COLO829 (cell line): Measurements from ENCODE around the gene STXBP5.

Source experiments
- DNase-seq: peaks from one replicate; pipeline ENCODE4 v3.0.0; 2012; ENCODE audit warnings: low spot score

The STXBP5 gene

DNA sequence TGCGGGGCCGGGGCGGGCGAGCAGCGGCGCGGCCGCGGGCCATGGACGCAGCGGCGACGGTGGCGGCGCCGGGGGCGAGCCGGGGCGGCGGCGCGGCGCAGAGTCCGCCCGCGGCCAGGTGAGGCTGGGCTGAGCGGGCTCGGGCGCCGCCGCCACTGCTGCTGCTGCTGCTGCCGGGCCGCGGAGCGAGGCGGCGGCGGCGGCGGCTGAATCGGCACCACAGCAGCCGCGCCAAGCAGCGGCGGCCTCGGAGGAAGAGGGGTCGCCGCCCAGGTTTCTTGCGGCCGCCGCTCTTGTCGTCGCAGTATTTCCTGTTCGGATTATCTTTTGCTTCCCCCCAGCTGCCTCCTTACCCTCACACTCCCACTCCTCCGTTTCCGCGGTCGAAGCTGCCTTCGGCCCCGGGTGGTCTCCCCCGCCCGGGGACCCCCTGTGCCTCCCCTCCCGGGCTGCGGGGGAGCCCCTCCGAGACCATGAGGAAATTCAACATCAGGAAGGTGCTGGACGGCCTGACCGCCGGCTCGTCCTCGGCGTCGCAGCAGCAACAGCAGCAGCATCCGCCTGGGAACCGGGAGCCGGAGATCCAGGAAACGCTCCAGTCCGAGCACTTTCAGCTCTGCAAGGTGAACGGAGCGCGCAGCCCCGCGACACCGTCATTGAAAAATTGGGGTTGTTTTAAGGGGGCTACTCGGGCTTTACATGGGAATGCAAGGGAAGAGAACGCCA, at the start of gene STXBP5:
Gene STXBP5 (plus strand): TSS at position 358 of the 726 bp plus-strand sequence. CDS start 116 bp downstream, at position 474.
- DNase-seq = no peak

DNA sequence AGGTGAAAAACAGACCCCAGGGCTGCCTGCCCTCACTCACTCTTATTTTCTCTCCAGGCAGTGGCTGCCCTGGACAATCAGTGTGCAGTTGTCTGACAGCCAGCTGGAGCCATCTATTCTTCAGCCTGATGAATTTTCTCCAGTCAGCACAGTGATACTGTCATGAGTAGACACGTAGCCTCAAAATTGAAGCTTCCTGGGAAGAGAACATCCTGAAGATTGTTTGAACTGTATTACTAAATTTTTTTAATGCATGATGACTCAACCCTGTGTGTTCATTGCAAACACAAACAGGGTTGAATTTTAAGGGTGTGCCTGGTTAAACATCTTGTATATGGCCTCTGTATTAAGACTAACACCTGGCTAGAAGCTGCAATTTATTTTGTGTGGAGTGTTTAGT, 49.8 kb upstream of the STXBP5 start:
- no peak for DNase-seq

DNA sequence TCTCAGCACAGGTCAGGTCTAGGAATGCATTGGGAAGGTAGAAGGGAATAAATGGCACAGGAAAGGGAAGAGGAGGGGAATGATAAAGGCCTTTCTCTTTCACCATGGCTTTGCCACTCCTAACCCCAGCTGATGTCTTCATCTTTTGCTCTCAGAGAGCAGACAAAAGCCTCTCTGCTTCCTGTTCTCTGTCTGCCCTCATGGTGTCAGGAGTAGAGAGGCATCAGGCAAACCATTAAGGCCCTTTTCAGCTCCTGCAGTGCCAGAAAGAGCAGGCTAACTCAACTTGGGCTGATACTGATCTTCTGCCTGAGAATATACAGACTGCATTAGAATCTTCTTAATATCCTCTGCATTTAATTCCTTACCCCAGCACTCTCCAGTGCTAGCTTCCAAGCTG, 48.0 kb upstream of the STXBP5 start:
- no peak for DNase-seq

DNA sequence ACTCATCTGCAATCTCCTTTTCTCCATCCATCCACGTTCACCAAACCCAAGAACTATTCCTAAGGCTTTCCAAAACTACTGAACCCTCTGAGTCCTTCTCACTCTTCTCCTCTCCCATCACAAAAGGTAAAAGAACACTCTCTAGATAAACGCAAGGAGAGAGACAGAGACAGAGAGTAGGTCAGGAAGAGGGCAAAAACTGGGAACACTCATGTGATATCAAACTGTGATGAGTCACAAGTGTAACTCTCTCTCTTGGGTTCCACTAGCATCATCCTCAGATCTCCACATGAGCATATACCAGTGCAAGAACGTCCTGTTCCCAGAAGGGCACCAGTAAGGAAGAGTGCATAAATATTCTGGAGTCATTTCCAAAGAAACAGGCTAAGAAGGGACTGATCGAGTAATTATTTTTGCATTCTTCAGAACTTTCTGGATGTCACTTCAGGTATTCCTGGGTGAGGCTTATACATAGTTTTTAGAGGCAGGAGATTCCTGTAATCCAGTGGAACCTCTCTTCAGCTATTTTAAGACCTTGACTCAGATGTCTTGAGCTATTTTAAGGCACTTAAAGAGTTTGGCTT, 47.3 kb upstream of the STXBP5 start:
- no peak for DNase-seq

DNA sequence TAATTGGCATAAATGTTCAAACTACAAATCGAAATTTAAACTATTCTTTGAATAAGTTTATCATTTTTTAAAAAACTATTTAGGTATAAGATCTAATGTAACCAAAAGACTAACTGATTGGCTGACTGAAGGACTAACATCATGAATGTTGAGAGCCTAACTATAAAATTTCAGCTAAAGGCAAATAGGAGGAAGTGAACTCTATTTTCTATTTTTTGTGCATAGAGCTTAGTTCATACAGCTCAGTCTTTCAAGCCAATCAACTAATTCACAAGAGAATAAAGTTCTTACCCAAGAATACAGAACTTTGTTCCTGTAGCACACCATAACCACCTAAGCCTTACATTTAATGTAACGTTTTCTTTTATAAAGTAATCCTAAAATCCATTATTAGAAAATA, 46.3 kb upstream of the STXBP5 start:
- no peak for DNase-seq

DNA sequence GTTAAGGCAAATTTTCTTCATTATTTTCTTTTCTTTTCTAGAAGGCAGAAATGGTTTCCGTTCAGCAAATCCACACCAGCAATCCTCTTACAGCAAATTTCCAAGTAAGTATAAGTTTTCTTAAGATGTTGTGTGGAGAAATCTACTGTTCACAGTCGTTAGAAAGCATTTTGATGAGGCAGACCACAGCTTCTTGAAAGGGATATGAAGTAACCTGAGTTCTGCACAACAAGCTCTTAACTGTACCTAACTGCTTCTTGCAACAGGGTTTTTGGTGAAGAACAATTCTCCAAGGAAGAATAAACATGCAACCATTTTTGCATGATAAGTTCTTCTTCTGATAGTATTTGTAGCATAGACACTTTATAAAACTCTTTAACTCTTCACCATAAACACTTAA, 45.3 kb upstream of the STXBP5 start:
- DNase-seq = no peak

DNA sequence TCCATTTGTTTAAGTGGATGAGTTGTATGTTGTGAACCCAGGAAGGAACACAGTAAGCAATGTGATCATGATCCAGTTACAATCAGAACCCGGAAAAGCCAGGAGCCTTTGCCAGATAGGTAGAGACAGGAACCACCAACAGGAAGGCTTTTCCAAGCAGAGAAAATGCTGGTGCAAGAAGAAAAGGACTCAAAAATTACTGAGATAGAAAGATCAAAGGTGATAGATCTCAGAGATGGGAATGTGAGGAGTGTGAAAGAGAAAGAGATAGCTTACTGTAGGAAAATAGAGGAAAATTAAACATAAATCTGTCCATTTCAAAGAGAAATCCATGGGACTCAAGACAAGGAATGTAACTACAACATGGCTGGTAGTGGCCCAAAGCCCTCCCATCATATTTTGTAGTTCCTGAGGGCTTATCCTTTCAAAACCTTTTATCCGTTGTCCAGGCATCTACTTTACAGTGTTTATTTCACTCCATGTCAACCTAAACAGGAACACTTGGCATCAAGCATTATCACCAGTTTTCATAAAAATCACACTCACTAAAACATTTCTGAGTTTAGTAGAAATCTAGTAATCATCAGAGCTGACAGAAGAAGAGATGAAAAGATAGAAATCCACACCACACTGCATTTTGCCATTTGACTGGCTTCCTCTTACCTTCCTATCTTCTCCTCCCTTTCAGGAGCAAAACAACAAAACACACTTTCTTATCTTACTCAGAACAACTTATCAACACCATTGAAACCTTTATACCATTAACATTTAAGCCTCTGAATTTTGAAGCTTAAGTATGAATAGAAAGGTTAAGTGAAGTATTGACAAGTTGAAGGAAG, 44.5 kb upstream of the STXBP5 start:
- DNase-seq = no peak

DNA sequence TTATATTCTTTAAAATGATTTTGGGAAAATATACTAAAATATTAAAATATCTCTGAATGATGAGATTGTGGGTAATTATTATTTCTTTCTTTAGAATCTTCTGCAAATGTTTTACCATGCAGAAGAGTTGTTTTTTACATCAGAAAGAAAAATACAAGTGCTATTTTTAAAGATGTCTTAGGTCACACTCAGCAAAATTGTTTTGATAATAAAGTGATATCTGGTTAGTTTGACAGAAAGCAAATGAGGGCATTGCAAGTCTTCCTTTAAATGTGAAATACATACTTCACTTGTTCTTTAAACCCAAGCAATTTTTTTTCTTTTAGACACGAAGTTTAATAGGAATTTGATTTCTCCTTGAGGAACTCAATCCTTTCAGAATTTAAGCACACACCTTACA, 43.6 kb upstream of the STXBP5 start:
- no peak for DNase-seq

DNA sequence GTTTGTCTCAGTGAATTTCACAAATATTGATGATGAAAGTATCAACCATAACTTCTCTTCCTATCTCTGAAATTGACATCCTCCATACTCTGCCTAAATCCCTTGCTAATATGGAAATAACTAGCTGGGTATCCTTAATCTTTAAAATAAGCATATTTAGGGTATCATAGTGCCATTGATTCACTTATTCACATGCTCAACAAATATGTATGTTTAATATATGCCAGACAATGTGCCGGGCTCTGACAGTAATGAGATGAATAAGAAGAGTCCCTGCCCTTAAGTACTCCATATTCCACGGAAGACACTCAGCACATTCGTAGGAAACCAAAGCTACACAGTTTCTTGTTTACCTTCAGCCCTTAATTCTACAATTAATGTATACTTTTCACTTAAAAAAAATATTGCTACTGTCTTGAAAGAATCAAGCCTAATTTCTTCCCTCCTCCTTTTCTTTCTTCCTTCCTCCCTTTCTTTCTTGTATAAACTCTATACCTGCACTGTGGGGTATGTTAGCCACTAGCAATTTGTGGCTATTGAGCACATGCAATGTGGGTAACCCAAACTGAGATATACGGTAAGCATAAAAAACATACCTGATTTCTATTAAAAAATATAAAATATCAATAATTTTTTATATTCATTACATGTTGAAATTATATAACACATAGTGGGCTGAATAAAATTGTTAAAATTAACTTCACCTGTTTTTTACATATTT, 42.8 kb upstream of the STXBP5 start:
- DNase-seq = no peak

DNA sequence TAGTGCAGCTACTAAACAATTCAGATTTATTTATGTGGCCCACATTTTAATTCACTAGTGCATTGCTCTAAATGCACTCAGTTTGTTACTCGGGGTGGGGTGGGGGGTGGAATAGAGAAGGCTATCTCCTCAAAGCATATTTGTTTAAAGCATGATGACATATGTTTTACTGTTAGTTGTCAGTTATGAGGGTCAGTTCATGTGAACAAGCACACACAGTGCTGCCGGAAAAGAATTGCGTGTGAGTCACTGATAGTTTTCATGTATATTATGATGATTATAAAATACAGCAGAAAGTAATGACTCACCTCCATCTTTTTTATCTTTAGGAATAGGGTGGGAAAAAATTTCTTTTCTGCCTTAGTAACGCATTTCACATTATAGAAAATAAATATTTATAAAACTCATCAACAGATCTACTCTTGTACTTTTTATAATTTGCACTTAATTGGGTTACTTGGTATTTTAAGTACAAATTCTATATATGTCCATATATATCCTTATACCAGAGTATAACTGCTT, 42.2 kb upstream of the STXBP5 start:
- DNase-seq = no peak

DNA sequence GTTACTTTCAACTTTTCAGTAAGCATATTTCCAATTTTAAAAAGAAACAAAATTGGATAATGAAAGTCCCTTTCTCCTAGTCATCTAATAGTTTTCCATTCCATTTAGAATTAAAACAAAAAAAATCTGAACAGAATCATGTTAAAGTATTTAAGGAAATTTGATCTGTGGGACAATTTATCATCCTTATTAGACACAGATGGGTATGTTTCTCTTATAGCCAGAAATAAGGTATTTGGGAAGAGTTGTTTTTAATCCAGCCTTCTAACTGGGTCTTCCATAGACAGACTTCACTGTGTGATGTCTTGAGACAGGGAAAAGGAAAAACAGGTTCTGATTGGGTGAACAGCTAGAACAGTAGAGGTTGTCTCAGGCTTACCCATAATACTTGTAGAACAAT, 39.5 kb upstream of the STXBP5 start:
- no peak for DNase-seq

DNA sequence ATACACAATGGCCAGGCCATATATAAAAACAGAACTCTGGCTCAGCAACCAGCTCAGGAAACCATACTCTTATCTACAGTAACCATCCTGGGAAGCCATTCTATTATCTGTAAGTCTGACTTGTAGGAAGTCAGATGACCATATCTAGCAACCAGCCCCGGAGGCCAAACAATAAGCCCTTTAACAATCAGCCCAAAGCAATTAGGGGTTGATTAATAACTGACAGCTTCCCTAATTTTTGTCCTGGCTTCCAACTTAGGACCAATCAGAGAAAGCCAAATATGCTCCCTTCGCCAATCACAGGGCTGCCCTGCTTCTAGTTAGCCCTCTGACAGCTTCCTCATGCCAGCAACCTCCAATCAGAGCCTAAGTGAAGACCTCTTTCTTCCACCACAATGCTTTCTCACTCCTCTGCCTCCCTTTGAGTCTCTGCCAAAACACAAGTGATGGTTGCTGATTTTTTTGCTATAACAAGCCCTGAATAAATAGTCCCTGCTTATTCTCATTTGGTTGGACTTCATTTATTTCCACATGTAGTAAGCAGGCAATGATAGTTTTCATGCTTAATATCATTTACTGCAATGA, 37.8 kb upstream of the STXBP5 start:
- DNase-seq = peak; percentile 91

DNA sequence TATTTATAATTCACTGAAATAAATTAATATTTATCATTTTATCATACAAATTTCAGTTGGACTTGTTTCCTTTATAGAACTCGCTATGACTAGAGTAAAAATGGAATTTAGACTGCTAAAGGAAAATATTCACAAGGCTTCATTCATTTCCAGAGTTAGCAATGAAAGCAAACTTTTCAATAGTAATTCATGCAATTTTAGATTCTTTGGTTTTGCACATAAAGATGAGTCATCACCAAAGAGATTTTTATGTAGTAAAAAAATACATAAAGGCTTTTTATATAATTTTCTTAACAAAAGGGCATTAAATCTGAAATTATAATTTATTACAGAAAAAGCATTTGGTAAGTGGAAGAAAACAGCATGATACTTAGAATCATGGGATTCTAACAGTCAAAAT, 37.2 kb upstream of the STXBP5 start:
- DNase-seq = peak; percentile 49

DNA sequence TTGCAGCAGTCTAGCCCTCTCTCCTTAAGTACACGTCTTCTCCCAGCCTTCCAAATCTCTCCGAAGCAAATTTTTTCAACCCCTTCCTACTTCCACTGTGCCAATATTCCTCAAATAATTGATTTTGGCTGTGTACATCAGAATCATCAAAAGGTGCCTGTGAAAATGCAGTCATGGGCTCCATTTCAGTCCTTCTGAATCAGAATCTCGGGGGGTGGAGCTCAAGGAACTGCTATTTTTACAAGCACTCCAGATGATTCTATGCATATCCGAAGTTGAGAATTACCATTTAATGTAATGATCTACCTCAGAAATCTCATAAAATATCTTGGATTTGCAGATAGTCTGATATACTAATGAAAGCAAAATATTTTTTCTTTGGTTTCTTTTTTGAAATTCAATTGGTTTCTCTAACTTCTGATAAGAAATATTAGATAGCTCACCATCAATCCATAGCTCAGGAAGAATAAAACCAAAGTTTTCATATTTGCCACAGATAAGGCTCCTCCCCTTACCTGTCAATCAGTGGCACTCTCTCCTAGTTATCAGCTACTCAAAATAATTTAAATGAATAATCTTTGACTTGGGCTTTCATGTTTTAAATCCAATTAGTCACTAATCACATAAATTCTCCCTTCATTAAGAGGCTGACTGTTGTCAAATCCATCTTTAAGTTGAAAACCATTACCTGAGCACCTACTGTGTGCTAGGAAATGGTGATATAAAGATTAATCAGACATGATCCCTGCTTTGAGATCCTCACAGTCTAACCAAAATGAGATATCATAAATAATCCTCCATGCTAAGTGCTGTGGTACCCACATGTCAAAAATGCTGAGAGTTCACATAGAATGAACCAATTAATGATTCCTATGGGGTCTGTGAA, 36.4 kb upstream of the STXBP5 start:
- no peak for DNase-seq

DNA sequence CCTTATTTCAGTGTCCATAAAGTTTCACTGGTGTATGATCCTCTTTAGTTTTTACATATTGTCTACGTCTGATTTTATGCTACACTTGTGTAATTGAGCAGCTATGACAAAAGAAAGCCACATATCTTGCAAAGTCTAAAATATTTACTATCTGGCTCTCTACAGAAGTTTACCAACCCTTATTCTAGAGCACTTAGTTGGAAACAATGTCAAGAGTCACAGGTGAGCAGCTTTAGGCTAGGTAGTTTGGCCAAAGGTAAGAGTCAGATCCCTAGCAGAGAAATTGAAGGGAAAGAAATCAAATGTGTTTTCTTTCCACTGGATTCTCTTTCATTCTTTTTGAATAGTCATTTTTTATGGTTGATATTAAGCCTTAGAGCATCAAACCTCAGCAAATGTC, 34.7 kb upstream of the STXBP5 start:
- no peak for DNase-seq

DNA sequence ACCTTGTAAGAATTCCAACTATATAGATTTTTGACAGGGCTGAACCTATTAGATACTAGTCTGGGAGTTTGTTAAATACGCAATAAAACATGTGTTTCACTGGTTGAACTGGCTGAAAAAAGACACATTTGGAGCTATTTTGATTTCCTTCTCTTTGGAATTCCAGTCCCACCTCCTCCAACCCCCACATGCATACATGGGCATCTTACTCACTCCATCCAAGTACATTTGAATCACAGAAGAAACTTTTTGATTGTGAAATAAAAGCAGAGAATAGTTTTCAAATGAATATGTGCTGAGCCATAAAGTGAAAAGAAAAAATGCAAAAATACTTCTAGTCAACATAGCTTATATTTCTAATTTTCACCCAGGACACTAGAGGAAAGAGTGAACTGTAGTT, 33.9 kb upstream of the STXBP5 start:
- DNase-seq = no peak

DNA sequence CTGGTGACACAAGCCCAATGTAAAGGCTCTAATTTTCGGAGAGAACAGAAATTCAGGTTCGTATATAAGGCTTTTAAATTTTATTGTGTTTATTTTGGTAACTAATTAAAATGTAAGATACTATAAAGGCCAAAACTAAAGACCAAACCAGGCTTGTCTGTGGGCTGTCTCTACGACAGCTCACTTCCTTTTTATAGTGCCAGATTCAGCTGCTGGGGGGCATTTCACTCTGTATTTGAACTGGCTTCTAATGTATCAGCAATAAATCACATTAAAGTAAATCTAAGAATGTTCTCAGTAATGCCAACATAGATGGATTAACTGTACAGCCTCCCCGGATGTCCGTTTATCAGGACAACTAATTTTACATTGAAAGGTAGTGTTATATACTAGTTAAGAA, 31.1 kb upstream of the STXBP5 start:
- DNase-seq = no peak

DNA sequence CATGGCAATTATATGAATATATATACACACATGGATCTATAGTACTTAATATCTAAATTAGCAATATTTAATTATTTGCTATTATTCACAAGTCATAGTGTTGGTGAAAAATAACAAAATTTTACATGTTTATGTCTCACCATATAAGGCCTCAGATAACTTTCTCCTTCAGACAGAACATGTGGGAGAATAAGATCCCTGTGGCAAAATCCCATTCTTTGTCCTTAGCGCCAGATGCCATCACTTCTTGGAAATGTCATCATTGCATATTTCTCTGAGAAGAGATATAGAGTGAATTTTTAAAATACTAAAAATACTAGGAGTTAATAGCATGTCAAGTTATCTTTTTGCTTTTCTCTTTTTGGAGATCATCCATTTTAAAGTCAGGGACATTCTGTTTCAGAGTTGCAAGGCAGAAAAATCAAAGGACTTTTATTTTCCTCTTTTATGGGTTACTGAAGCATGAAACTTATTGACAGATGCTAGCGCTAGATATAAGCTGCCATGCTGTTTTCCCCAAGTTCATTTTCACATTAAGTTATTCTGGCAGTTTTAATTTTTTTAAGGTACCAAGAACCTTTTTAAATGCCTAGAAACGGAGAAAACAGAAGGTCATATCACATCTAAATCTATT, 30.4 kb upstream of the STXBP5 start:
- no peak for DNase-seq

DNA sequence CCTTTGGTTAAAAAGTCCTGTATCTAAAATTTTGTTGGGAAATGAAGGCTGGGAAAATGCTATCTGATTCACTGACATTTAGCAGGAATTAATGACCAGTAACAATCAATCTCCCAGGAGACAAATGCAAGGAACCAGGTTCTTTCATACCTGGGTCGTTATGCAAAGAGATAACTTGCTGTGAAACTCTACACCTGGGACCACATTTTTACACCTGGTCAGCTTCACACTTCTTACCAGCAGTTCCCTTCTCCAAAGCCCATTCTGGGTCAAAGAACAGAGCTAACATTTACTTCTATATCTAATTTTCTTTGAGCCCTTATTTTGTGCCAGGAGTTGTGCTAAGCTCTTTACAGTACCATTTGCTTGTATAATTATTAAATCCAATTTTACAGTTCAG, 27.4 kb upstream of the STXBP5 start:
- DNase-seq = no peak

DNA sequence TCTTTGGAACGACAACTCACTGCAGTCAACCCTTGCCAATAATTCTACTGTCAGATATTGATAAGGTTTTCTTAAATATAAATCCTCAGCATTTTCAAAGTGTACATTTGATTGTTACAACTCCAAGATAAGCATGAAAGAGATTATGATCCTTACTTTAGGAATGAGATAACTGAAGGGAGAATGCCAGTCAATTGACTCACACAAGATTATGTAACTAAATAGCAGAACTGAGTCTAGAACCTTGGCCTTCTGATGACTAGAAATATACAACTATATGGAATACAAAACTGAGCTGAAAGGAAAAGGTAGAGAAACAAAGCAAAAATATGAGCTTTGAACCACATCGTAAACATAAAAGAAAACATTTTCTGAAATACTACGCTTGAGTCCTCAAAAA, 26.9 kb upstream of the STXBP5 start:
- no peak for DNase-seq
